ENCODE measurements around the gene PITPNC1.

DNA sequence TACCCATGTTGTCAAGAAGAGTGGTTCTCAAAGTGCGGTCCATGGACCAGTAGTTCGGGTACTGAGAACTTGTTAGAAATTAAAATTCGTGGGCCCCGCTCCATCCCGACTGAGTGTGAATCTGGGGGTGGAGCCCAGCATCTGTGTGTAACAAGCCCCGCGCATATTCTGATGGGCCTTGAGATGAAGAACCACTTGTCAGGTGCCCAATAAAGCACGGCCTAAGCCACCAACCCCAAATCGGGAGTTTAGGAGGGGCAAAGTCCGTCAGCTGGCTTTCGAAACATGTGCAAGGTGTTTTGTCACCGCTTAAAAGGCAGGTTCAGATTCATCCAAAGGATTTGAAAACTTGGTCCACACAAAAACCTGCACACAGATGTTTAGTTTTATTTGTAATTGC lies 40.2 kb upstream of the PITPNC1 start:
- no peak for TF ChIP-seq POLR2A (IDR thresholded peaks at IDR 0.05)
- TF ChIP-seq, protein P1, sequence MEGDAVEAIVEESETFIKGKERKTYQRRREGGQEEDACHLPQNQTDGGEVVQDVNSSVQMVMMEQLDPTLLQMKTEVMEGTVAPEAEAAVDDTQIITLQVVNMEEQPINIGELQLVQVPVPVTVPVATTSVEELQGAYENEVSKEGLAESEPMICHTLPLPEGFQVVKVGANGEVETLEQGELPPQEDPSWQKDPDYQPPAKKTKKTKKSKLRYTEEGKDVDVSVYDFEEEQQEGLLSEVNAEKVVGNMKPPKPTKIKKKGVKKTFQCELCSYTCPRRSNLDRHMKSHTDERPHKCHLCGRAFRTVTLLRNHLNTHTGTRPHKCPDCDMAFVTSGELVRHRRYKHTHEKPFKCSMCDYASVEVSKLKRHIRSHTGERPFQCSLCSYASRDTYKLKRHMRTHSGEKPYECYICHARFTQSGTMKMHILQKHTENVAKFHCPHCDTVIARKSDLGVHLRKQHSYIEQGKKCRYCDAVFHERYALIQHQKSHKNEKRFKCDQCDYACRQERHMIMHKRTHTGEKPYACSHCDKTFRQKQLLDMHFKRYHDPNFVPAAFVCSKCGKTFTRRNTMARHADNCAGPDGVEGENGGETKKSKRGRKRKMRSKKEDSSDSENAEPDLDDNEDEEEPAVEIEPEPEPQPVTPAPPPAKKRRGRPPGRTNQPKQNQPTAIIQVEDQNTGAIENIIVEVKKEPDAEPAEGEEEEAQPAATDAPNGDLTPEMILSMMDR (IDR thresholded peaks at IDR 0.05) = no peak

Measured in esophagus squamous epithelium (tissue), 4 donors.